DMS53 treated with DMSO at 0.1 percent for 48 hours (cell line): ENCODE measurements around the gene TMEM204.

Experiments
- DNase-seq: peaks from one replicate; lab custom pipeline; 2025; ENCODE audit not compliant: unreplicated experiment; lab: John Stamatoyannopoulos, UW

TMEM204 gene

DNA sequence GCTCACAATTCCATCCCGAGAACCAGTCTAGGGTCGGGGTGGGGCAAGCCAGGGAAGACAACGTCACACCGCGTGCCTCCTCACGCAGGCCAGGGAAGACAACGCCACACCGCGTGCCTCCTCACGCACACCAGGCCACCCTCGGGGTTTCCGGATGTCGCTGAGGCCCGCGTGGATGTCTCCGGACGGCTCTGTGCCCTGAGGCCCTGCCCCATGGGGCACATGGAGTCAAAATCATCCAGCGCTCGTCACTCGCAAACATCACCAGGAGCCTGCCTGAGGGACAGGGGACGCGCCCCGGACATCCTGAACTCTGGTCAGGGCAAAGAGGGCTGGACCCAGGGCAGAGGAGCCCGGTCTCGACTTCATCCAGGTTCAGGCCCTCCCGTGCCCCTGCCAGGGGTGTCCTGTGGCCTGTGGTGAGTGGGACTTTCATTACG, 3.7 kb downstream of the TMEM204 start:
- DNase-seq, result no peak

DNA sequence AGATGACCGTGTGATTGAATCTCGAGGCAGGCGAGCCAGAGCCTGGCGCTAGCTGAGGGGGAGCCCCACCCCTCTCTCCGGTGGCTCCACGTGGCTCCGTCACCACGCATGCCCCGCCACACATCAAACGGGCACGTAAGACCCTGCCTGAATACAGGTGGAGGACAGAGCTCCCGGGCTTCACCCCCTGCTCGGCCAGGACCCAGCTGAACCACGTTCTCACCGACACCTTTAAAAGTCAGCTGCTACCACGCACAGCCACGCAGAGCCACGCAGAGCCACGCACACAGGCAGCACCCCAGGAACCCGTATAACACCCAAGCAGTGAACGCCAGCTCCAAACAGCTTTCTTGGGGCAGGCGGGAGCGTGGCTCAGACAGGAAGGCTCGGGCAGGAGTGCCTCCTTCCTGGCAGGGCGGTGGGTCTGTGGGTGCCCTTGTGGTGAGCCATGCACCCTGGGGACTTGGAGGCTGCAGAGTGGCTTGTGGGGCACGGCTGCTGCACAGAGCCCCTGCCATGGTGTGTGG, 4.4 kb downstream of the TMEM204 start:
- DNase-seq, result no peak

DNA sequence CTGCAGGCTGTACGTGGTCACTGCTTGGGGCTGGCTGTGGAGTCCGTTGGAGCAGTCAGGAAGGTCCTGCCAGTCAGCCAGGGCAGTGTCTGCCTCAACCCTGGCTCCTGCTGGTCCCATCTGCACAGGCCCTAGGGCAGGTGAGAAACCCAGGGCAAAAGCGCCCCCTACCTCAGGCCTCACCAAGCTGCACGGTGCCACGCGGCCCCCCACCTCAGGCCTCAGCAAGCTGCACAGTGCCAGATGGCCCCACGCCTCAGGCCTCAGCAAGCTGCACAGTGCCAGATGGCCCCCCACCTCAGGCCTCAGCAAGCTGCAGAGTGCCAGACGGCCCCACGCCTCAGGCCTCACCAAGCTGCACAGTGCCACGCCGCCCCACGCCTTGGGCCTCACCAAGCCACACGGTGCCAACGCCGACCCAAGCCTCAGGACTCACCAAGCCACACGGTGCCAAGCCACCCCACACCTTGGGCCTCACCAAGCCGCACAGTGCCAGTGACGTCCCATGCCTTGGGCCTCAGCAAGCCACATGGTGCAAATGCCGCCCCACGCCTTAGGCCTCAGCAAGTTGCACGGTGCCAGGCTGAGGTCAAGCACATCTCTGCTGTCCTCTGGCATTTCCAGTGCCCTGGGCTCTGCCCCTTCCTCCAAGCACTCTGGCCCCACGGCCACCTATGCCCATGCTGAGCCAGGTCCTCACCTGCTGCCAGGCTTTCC, 5.5 kb downstream of the TMEM204 start:
- DNase-seq, result no peak

DNA sequence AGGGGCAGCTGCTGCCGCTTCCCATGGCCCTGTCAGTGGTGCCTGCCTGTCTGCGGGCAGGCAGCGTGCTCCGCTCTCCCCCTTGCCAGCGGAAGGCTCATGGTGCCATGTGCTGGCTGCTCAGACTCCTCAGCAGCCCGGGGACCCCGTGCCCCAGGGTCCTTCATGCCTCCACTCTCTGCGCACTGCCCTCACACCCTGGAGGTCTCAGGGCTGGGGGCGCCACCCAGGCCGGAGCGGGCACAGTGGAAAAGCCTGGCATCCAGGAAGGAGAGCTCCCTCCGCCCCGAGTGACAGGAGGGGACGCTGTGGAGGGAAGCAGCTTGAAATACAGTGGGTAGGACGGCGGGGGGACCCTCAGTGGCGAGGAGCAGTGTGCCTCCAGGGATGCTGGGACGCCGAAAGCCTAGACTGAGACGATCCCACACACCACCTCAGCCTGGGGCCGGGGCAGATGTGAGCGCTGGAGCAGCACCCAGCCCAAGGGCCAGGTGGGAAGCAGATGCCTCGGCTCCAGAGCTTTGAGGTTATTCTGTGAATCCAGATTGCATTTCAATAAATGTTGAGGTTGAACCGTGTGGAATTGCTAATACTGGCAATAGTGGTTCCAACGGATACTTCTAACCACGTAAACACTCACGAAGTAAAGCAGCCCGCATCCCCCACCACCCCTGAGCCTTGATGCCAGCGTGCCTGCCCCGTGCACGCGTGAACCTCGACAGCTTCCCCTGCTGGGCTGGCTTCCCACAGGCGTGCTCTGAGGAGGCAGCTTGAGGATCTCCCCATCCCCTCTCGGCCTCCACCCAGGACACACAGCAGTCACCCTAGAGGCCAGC, 6.5 kb downstream of the TMEM204 start:
- no peak for DNase-seq

DNA sequence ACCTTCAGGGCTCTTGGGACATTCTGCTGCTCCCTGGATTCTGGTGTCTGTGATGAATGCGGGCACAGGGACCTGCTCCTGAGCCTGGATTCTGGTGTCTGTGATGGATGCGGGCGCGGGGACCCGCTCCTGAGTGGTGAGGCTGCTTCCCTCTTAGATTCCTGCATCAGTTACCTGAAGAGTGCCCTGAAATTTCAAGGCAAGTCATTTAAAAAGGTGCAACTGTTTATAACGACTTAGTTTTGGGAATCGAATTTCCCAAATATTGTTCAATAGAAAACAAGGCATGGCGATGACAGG, 7.0 kb downstream of the TMEM204 start:
- no peak for DNase-seq

DNA sequence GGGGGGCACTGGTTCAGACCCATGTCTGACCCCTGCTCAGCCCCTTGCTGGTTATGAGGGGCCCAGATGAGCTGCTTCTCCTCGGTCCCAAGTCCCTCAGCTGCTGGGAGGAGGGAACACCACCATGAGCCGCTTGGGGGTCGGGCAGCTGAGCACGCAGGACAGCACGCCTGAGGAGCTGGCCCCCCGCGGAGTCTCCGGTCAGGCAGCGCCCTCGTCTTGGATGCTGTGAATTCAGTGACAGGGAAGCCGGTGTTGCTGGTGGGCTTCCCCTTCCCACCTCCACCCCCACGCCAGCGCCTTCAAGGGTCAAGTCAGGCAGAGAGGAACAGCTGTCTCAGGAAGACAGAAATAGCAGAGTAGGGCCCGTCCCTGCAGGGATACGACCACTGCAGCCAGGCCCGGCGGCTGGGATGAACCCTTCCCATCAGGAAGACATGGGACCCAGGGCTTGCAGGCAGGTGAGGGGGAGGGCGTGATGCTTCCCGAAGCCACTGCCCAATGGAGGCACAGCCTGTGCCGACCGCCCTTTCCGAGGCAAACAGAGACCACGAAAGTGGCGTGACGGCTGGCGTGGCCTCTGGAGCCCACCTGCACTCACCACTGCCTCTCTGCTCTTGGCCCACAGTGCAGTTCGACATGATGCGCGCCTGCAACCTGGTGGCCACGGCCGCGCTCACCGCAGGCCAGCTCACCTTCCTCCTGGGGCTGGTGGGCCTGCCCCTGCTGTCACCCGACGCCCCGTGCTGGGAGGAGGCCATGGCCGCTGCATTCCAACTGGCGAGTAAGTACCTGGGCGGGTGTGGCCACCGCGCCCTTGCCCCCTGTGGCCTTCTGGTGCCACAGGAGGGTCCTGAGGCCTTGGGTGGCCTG, 8.1 kb downstream of the TMEM204 start:
- DNase-seq, result no peak

DNA sequence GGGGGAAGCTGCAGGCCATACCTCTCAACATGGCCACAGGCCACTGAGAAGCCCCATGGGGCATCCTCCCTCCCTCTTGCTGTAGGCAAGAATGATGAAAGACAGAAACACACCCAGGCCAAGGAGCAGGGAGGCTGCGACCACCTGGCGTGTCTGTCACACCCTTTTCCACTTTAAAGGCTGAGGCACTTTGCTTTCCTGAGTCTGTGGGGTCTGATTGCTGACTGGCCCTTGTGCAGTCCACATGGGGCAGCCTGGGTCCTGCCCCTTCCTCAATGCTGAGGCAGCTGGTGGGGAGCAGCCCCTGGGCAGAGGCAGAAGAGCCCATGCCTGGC, 8.7 kb downstream of the TMEM204 start:
- DNase-seq, result no peak

DNA sequence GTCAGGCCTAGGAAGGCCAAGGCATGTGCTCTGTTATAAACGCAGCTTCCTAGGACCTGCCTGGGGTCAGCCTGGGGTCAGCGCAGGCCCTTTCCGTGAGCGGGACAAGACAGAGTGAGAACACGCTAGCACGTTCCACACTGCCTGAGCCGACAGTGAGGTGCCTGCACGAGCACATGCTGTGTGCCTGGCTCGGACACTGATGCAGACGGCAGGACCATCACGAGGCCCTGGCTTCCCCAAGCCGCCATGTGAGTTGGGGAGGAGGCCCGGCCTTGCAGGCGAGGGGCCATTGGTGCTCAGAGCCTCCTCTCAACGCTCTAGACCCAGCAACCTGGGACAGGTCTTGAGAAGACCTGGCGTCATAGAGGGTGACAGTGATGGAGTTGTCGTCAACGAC, 9.1 kb downstream of the TMEM204 start:
- no peak for DNase-seq

DNA sequence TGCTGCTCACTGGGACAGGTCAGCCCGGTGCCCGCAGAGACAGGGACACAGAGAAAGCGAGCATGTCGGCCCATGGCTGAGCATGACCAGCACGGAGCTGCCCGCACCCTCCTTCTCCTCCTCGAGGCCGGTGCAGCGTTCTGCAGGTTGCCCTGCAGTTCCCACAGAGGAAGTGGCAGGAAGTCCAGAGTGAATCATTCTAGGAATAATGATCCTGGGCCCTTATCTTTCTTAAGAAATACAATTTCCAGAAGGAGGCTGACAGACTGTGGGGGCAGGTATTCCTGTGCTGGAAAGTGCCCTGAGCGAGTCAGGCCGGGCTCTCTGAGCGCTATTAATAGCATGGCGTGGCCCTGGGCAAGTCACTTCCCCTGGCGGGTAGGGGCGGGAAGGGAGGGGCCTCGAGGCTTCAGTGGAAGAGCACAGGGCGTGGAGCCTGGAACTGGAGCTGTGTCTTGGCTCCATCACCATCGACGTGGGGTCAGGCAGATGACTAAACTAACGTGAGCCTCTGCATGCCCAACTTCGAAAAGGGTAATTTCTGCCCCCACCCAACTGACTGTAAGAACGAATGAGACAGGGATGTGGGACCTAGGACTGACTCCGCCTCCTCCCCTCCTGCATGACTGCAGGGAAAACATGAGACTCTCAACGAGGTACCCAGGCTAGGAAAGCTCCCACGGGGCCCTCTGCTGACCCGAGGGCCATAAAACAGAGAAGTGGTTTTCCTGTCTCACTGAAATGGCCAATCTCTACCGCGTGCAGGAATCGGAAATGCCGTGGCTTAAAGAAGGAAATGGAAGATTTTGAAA, 9.8 kb downstream of the TMEM204 start:
- DNase-seq, result no peak

DNA sequence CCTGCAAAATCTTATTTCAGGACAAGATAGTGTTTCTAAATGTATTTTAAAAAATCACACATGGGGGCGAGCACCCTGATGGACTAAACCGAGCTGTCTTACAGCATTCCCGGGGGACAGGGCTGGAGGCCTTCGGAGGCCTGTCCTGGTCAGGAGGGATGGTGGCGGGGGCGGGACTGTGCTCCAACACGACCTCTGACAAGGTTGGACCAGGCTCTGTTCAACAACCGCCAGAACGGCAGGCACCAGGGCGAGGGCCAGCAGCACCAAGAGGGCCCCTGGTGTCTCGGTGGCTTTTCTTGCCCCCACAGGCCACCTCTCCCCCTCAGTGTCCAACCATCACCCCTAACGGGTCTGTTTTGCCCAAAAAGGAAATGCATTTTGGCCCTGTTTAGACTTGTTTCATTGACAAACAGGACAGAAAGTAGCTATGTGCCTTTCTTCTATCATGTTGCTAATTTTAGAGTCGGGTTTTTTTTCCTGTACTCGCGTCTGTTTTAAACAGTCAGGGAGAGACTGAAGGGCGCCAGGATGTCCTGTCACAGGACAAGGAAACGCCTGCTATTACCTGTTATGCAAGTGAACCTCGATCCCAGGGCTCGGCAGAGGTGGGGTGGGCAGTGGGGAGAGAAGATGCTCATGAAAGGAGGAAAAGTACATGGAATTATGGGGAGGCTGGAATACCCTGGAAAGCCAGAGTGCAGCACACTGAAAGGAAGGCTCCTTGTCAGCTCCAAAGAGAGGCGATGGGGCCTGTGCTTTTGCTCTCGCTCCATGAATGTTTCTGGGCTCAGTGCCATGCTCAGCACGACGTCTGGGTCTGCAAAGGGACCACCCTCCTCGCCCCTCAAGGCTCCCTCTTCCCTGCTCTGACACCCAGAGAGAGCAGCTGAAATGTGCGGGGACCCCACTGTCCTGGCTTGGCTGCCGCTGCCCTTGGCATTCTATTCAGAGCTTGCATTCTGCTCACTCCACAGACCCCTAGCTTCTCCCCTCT, 11.9 kb downstream of the TMEM204 start:
- no peak for DNase-seq

DNA sequence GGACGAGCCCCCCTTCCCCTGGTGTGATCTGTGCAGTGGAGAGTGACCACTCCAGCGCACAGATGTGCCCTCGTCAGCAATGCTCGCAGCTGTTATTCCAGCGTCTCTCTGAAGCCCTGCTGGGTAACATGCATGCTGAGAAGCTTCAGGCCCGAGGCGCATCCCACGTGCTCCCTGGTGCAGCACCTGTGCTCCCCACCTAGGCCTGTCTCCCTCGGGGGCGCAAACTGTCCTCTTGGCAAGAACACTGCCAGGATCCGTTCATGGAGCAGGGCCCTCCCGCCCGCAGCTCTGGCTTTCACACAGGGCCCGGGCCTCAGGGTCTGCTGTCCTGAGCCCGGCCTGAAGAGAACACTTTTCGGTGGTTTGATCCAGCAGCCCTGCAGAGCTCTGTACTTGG, 13.0 kb downstream of the TMEM204 start:
- DNase-seq, result no peak

DNA sequence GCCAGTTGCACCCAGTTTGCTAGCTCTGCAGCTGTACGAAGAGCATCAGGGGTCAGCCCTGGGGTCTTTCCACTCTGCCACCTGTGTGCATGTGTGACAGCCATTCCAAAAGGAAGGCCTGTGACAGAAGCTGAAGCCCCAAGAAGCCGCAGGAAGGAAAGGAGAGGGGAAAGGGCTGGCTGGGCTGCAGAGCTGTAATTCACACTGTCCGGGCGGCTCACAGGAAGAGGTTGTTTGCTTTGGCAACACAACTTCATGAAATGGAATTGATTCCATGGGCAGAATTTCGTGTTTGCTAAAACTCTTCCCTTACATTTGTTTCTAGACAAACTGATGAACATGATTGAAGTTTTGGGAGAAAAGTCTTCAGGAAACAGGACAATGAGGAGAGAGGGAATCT, 14.8 kb downstream of the TMEM204 start:
- DNase-seq, result no peak

DNA sequence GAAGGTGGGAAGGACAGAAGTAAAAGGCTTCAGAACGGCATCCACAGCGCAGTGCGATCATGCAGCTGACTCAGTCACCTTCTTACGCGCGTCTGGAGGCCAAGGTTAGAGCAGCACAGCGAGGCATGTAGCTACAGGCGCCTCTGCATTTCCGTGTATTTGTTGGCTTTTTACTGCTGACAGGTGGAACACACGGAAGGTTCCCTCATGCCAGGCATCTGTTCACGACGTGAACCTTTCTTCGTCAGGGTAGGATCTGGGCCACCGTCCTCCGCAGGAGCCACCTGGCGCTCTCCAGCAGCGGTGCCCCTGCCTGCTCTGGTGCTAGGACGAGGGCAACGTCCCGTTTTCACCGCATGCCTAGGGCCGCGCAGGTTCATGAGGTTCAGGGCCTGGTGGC, 15.3 kb downstream of the TMEM204 start:
- no peak for DNase-seq

DNA sequence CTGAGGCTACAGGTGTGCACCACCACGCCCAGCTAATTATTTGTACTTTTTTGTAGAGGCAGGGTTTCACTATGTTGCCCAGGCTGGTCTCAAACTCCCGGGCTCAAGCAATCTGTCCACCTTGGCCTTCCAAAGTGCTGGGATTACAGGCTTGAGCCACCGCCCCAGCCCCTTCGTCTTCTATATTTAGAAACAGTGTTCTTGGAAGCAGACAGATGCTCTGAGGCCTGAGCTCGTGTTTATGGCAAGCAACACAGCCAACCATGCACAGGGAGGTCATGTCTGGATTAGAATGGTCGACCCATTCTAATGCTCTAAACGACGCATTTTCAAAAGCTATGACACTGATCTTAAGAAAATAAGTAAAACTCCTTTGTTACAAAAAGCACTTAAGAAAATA, 16.6 kb downstream of the TMEM204 start:
- DNase-seq, result no peak

DNA sequence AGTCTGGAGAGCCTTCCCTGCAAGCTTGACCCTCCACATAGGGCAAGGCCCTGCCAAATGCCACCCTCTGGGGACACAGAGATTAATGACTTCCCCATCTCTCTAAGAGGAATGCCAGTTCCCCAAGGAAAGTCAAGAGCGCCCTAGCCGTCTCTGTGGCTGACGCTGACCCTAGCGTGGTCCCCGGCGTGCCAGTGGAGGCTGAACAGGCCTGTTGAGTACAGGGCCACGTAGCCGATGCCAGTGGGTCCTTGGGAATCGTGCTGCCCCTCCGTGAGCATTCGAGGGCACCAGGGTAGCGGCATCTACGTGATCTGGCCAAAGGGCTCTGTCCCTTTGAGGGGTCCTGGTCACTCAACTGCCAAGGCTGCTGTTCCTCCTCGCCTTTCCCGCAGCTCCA, 17.2 kb downstream of the TMEM204 start:
- no peak for DNase-seq

DNA sequence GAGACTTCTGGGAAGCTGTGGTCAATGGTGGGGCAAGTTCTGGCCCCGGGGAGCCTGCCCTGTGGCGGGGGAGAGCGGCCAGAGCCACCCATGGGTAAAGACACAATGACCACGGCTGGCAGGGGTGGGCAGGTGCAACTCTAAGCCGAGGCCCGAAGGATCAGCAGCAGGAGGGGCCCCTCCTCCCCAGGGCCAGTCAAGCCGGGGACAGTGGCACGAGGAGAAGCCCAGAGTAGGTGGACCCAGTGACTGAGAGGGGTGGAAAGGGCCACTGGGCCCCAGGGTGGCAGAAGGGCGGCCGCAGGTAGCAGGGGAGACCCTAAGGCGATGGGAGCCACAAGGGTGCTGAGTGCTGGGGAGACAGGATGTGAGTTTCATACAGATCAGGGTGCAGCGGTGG, 17.7 kb downstream of the TMEM204 start:
- no peak for DNase-seq

DNA sequence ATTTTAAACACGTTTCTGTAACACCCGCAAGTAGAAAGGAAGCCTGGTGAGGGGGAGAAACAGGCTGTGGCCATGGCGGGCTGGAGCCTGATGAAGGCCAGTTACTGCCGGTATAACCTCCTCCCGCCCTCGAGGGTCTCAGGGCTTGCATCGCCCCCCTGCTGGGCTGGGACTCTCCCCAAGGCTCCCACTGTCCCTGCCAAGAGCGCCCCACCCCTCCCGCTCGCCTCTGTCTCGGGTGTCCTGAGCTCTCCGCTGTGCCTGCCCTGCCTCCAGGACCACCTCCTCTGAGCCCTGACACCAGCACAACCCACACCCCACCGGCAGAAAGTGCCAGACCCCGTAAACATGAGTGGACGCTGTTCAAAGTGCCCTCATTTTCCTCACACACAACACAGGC, 18.7 kb downstream of the TMEM204 start:
- DNase-seq, result no peak

DNA sequence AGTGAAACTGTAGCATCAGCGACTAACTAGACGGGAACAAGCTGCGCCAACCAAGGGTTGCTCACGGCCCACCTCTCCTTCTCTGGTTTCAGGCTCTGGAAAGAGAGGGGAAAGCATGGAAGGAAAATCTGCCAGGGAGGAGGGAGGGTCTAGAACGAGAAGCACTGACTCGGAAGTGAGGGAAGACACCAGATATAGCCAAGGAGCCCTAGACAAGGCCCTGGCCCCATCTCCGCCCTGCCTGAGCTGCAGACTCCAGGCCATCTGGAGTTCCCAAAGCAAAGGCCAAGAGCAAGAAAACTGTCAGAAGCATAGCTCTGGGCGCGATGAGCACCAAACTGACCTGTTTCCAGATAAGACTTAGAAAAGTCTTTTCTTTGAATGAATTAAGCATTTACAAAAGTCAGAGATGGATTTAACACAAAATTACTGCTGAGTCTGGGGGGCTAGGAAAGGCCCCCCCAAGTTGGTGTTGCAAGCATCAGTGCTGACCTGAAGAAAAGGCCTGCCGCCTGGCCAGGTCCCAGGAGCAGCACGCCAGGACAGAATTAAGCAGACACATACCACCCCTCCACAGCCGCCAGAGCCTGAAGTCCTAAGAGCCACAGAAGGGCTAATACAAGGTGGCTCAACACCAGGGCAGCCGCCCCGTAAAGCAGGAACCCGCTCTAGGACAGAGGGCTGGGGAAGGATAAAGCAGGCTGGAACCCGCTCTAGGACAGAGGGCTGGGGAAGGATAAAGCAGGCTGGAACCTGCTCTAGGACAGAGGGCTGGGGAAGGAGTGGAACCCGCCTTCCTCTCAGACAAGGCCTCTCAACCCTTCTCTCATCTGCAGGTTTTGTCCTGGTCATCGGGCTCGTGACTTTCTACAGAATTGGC, 20.7 kb downstream of the TMEM204 start:
- DNase-seq, result no peak
